K562 (cell line): ENCODE measurements around the gene KIAA2012. TPM values are rescaled to one million over a fixed set of nuclear protein-coding genes. Genes with fewer than 3 reads are reported as not detected.

Source experiments
- BACH1 ChIP-seq: fragments of 200-800 bp; sonication (Bioruptor generic); IDR thresholded peaks from 2 replicates; pipeline ENCODE4 v1.6.1; 2016; ENCODE audit warnings: missing genetic modification characterization, missing compliant biosample characterization
- BMI1 ChIP-seq: fragments of 150-350 bp; IDR thresholded peaks from 2 replicates; pipeline ENCODE4 v1.6.1; 2014; ENCODE audit warnings: low read length
- HNRNPUL1 ChIP-seq: fragments of 200-400 bp; formaldehyde crosslinking; IDR thresholded peaks from 2 replicates; pipeline ENCODE4 v1.6.1; 2017; ENCODE audit warnings: low read length
- HSF4 ChIP-seq: fragments of 250-450 bp; sonication (Bioruptor Pico); IDR thresholded peaks from 2 replicates; pipeline ENCODE4 v2.1.2; 2022; ENCODE audit warnings: mild to moderate bottlenecking, moderate library complexity, borderline replicate concordance
- POLR3A ChIP-seq: IDR thresholded peaks from 2 replicates; pipeline ENCODE4 v1.6.1; 2011; ENCODE audit warnings: borderline replicate concordance, mild to moderate bottlenecking, moderate library complexity; ENCODE audit not compliant: insufficient read length, insufficient read depth; ENCODE audit errors: extremely low read depth
- PTRF ChIP-seq: fragments of 450-650 bp; IDR thresholded peaks from 2 replicates; pipeline ENCODE4 v1.6.1; 2016; ENCODE audit warnings: mild to moderate bottlenecking, missing genetic modification characterization, missing compliant biosample characterization
- SP2 ChIP-seq: IDR thresholded peaks from 2 replicates; pipeline ENCODE4 v1.6.1; 2011; ENCODE audit warnings: mild to moderate bottlenecking, low read depth, low read length, moderate library complexity; ENCODE audit not compliant: poor library complexity, severe bottlenecking; ENCODE audit errors: extremely low read depth
- ZNF212 ChIP-seq: fragments of 450-650 bp; formaldehyde crosslinking; IDR thresholded peaks from 2 replicates; pipeline ENCODE4 v1.4.0; 2020; ENCODE audit warnings: mild to moderate bottlenecking
- ZNF274 ChIP-seq: IDR thresholded peaks from 2 replicates; pipeline ENCODE4 v1.6.1; 2011; ENCODE audit warnings: low read depth, mild to moderate bottlenecking, low read length, moderate library complexity, borderline replicate concordance
- ZNF551 ChIP-seq: fragments of 250-450 bp; sonication (Bioruptor Pico); IDR thresholded peaks from 2 replicates; pipeline ENCODE4 v1.5.0; 2021; ENCODE audit warnings: mild to moderate bottlenecking, moderate library complexity
- ZNF644 ChIP-seq: fragments of 200-800 bp; sonication (Bioruptor generic); IDR thresholded peaks from 2 replicates; pipeline ENCODE4 v1.6.1; 2016; ENCODE audit warnings: low read depth, missing genetic modification characterization, missing compliant biosample characterization
- polyA plus RNA-seq, 8 experiments: library from polyadenylated mRNA; depleted of rRNA in 4 of 8; stranded (reverse) in 5 of 8; unstranded in 3 of 8; fragments of >200 nt; fragmentation: Nextera tagmentation in 2 of 8; fragmentation: Illumina TruSeq in 1 of 8; extraction: Ambion mirVana in 2 of 8; extraction: Trizol in 1 of 8; gene quantifications; 2 replicates each; pipeline versions ENCODE4 v1.2.1 to v1.2.3, GENCODE V29; 2011 to 2014; ENCODE audit warnings: inconsistent platforms in 1 of 8, missing spikeins in 1 of 8
- total RNA-seq, 7 experiments: library from RNA; depleted of rRNA in 6 of 7; stranded (reverse); fragments of >200 nt in 6 of 7; fragmentation: Illumina TruSeq in 2 of 7; extraction: Trizol in 2 of 7; gene quantifications; 2 replicates each; pipeline versions ENCODE4 v1.2.1 to v1.2.3, GENCODE V29; 2011 to 2021; ENCODE audit warnings: low replicate concordance in 1 of 7
- TF ChIP-seq, protein P1 (sequence below): fragments of 200-800 bp; sonication (Bioruptor generic); IDR thresholded peaks from 2 replicates; pipeline ENCODE4 v1.6.1; 2016; ENCODE audit warnings: missing genetic modification characterization, missing compliant biosample characterization
- TF ChIP-seq, protein P2 (sequence below): fragments of 250-450 bp; sonication (Bioruptor Pico); IDR thresholded peaks from 2 replicates; pipeline ENCODE4 v1.4.0; 2020; ENCODE audit warnings: mild to moderate bottlenecking

Gene KIAA2012
- total and polyA plus RNA-seq, 9 of the 15 experiments (the other 6 are each of a cell fraction or from before 2014, with no cell fraction given) = not detected

DNA sequence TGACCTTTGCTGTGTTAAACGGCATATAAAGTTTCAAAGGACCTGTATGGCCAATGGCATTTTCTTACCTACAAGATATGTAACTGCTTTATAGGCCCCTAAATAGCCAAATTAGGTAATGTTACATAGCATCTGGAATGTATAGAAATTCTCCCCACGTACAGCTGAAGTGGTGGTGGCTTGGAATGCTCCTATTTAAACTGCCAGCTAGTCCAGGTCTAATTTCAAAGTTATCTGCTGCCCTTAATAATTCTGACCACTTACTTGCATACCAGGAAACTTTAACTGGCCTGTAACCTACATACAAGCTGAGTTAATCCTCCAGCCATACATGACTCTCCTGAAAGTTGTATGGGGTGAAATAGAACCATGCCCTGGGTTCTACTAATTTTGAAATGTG is 1.3 kb downstream of the KIAA2012 start (continued):
- TF ChIP-seq, protein P1, sequence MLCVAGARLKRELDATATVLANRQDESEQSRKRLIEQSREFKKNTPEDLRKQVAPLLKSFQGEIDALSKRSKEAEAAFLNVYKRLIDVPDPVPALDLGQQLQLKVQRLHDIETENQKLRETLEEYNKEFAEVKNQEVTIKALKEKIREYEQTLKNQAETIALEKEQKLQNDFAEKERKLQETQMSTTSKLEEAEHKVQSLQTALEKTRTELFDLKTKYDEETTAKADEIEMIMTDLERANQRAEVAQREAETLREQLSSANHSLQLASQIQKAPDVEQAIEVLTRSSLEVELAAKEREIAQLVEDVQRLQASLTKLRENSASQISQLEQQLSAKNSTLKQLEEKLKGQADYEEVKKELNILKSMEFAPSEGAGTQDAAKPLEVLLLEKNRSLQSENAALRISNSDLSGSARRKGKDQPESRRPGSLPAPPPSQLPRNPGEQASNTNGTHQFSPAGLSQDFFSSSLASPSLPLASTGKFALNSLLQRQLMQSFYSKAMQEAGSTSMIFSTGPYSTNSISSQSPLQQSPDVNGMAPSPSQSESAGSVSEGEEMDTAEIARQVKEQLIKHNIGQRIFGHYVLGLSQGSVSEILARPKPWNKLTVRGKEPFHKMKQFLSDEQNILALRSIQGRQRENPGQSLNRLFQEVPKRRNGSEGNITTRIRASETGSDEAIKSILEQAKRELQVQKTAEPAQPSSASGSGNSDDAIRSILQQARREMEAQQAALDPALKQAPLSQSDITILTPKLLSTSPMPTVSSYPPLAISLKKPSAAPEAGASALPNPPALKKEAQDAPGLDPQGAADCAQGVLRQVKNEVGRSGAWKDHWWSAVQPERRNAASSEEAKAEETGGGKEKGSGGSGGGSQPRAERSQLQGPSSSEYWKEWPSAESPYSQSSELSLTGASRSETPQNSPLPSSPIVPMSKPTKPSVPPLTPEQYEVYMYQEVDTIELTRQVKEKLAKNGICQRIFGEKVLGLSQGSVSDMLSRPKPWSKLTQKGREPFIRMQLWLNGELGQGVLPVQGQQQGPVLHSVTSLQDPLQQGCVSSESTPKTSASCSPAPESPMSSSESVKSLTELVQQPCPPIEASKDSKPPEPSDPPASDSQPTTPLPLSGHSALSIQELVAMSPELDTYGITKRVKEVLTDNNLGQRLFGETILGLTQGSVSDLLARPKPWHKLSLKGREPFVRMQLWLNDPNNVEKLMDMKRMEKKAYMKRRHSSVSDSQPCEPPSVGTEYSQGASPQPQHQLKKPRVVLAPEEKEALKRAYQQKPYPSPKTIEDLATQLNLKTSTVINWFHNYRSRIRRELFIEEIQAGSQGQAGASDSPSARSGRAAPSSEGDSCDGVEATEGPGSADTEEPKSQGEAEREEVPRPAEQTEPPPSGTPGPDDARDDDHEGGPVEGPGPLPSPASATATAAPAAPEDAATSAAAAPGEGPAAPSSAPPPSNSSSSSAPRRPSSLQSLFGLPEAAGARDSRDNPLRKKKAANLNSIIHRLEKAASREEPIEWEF (CRISPR knock-in tag) = no peak
- no peak for TF ChIP-seq SP2
- TF ChIP-seq ZNF274 = no peak
- TF ChIP-seq BMI1 = no peak
- TF ChIP-seq ZNF212 (CRISPR knock-in tag) = no peak
- TF ChIP-seq ZNF551 (CRISPR knock-in tag) = no peak
- TF ChIP-seq, protein P2, sequence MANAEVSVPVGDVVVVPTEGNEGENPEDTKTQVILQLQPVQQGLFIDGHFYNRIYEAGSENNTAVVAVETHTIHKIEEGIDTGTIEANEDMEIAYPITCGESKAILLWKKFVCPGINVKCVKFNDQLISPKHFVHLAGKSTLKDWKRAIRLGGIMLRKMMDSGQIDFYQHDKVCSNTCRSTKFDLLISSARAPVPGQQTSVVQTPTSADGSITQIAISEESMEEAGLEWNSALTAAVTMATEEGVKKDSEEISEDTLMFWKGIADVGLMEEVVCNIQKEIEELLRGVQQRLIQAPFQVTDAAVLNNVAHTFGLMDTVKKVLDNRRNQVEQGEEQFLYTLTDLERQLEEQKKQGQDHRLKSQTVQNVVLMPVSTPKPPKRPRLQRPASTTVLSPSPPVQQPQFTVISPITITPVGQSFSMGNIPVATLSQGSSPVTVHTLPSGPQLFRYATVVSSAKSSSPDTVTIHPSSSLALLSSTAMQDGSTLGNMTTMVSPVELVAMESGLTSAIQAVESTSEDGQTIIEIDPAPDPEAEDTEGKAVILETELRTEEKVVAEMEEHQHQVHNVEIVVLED (CRISPR knock-in tag) = no peak
- no peak for TF ChIP-seq ZNF644 (tag)
- no peak for TF ChIP-seq HSF4 (CRISPR knock-in tag)
- no peak for TF ChIP-seq POLR3A
- no peak for TF ChIP-seq BACH1 (tag)
- TF ChIP-seq HNRNPUL1 = no peak
- no peak for TF ChIP-seq PTRF
